GM12892 (cell line): ENCODE data around the gene MACROD2.

ENCODE experiments used
- POLR2A ChIP-seq: IDR thresholded peaks from 2 replicates; pipeline ENCODE4 v1.6.1; 2011; ENCODE audit warnings: low read depth, low read length, control low read depth
- POLR2AphosphoS5 ChIP-seq: IDR thresholded peaks from 2 replicates; pipeline ENCODE4 v1.6.1; 2011; ENCODE audit warnings: low read depth, low read length, control low read depth
- TAF1 ChIP-seq: IDR thresholded peaks from 2 replicates; pipeline ENCODE4 v1.6.1; 2011; ENCODE audit warnings: low read depth, mild to moderate bottlenecking, control low read depth, low read length, borderline replicate concordance

DNA sequence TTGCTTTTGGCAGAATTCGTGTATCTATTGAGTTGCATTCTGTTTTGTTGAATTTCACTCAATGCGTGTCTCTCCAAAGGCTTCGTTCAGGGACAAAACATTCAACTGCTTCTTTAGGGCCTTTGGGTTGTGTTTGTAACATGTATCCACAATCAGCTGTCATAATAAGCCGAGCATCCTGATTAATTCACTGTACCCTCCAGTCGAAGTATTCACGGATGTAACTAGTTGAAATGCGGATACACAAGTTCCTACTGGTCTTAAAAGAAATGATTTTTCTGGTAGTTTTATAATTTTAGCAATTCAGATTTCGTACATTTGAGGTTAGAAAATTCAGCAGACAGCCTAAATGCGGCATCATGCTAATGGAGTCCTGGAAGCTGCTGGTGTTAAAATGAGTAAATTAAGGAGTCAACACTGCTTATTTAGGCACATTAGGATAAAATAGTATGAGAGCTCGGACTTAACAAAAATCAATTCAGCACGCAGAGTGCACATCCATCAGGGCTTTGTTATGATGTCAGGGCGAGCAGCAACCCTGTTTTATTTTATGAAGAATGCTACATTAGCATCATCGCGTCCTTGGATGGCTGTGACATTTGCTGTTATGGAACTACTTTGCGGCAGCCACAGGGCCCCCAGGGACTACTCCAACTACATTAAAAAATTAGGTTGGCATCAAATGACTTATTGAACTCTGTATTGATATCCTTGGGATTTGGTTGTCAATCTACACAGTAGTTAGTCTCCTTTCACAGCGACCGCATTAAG lies 831.4 kb downstream of the MACROD2 start:
- TF ChIP-seq POLR2A (no peak), POLR2AphosphoS5 (no peak), TAF1 (no peak)
